HG03025 (cell line): Measurements from ENCODE around the gene ECHS1.
"Not testable (repeated sequence)": the region's sequence is repeated elsewhere in the genome, so short reads cannot be mapped to it uniquely, and the experiment has no call there.

Experiments used
- ATAC-seq: cut with Tn5 transposase; IDR thresholded peaks from one replicate; pipeline ENCODE4 v1.9.1; 2021; ENCODE audit warnings: mild to moderate bottlenecking, moderate library complexity; ENCODE audit not compliant: unreplicated experiment, low FRiP score

The ECHS1 gene

DNA sequence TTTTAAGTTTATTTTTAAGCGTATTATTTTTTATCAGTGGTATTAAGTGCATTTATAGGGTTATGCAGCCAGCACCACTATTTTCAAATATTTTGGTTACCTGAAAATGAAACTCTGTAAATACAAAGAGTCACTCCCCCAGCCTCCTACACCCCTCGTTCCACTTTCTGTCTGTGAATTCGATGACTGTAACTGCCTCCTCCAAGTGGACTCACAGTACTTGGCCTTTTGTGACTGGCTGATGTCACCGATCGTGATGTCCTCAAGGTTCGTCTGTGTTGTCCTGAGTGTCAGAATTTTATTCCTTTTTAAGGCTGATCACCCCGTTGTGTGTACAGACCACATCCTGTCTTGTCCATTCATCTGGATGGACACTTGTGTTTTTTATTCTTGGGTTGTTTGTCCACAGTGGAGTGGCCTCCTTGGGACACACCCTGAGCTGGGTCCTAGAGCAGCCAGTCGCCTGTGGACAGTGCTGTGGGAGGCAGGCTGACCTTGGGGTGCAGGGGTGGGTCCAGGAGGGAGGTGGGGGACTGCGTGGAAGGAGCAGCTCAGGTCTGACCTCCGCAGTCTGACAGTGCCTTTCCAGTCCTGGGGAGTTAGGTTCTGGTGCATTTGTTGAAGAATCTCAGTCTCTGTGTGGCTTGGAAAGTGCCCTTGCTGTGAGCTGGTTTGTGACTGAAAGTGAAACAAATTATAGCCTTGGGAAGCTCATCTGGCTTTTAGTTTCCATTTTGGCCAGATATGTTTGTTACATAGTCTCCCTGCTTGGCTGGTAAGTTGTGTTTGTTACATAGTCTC lies 27.7 kb upstream of the ECHS1 start:
- ATAC-seq: peak; percentile 82

DNA sequence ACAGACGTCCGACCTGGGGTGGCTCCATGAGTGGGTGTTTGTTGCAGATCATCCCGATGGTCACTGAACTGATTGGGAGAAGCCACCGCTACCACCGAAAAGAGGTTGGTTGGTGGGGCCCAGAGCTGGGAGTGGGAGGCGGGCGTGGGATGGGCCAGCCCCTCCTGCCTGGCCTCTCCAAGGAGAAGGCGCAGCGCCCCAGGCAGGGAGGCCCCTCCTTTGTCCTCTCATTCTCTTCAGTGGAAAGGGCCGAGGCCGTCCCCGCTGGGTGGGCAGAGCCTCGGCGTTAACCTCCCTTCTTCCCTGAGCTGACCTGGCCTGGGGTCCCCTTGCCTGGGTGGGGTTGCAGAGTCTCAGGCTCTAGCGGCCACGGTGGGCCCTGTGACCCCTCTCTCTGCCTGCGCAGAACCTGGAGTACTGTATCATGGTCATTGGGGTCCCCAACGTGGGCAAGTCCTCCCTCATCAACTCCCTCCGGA lies 26.0 kb upstream of the ECHS1 start:
- ATAC-seq: no peak

DNA sequence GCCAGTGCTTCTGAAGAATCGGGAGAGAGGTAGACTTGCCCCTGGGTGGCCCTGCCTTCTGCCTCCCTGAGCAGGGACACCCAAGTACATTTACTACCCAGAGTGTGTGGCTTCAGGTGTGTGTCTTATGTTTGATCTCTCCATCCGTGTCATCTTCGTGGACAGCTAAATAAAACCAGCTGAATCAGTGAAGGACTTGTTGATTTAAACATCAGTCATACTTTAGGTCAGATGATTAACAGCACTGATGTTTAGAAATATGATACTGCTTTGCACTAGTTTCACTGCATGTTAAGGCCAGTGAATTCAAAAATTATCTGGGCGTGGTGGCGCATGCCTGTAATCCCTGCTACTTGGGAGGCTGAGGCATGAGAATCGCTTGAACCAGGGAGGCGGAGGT lies 24.8 kb upstream of the ECHS1 start:
- ATAC-seq: no peak

DNA sequence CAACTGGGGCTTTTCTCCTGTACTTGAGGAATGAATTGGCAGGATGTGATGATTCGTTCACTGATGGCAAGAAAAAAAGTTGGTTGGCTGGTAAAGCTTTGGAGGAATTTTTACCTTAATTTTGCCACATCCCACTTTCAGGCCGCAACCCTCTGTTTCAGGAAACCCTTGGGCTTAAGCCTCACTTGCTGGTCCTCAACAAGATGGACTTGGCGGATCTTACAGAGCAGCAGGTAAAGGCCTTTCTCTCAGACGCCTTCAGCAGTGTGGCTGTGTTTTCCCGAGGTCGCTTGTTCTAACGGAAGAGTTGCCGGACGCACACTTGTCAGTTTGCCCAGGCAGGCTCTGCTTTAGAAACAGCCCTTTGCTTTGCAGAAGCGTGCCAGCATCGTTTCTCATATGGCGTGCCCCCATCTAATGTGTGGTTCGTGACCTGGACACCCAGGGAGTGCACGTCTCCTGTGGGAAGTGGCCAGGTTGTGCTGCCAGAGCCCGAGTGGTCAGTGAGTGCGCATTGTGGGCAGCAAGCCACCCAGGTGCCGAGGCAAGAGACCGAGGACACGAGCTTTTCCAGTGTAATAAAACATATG lies 23.0 kb upstream of the ECHS1 start:
- ATAC-seq: no peak

DNA sequence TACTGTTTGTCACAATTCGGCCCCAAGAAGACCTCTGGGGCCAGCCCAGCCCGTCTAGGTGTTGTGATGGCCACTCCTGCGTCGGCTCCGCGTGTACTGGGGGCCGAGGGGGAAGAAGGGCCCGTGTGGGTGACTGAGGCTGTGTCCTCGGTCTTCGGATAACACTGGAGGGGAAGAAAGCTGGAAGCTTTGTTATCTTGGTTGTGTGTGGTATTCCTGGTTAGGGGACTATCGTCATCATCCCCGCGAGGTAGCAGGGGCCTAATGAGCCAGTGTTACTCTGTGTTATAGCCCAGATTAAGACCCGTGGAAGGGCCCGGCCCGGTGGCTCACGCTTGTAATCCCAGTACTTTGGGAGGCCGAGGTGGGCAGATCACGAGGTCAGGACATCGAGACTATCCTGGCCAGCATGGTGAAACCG lies 21.7 kb upstream of the ECHS1 start:
- ATAC-seq: no peak

DNA sequence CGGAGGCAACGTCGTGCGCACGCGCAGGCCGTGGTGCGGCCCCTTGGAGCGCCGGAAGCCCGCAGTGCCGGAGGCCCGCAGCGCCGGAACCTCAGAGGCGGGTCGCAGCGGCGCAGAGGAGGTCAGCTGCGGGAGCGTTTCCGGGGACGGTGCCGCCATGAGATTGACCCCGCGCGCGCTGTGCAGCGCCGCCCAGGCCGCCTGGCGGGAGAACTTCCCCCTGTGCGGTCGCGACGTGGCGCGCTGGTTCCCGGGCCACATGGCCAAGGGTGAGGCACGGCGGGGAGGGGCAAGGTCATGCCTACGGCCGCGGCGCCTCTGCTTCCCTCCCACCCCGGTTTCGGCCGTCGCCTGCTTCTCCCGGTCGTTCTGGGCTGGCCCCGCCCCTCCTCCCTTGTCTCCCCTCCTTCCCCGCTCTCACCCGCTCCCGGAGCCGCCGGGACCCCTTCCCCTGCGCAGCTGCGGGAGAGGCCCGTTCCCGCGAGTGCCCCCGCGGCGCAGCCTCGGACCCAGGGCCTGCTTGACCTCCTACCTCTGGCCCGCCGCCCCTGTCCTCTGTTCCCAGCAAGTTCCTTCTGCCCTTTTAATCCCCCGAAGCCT lies 21.0 kb upstream of the ECHS1 start, which contains the start of gene MTG1:
MTG1 (plus strand) TSS at position 94 of the 600 bp plus-strand sequence; CDS start at position 158, 64 bp downstream.
- ATAC-seq: peak; percentile 59

DNA sequence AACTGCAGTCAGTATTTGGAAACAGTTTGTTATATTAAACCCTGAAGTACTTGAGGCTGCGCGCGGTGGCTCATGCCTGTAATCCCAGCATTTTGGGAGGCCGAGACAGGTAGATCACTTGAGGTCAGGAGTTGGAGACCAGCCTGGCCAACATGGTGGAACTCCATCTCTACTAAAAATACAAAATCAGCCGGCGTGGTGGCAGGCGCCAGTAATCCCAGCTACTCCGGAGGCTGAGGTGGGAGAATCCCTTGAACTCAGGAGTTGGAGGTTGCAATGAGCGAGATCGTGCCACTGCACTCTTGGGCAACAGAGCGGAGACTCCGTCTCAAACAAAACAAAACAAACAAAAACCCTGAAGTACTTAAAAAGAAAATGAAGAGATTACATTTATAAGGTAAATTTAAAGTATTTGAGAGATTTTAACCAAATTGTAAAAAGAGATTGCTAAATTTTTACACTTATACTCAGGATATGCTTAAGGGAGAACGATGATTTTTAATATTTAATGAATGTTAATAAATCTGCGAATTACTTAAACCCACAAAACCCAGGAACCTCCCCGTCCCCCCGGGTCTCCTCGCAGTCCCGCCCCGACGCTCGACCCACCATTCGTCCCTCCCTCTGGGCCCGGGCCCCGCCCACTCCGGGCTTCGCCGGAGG lies 20.4 kb upstream of the ECHS1 start:
- no peak for ATAC-seq

DNA sequence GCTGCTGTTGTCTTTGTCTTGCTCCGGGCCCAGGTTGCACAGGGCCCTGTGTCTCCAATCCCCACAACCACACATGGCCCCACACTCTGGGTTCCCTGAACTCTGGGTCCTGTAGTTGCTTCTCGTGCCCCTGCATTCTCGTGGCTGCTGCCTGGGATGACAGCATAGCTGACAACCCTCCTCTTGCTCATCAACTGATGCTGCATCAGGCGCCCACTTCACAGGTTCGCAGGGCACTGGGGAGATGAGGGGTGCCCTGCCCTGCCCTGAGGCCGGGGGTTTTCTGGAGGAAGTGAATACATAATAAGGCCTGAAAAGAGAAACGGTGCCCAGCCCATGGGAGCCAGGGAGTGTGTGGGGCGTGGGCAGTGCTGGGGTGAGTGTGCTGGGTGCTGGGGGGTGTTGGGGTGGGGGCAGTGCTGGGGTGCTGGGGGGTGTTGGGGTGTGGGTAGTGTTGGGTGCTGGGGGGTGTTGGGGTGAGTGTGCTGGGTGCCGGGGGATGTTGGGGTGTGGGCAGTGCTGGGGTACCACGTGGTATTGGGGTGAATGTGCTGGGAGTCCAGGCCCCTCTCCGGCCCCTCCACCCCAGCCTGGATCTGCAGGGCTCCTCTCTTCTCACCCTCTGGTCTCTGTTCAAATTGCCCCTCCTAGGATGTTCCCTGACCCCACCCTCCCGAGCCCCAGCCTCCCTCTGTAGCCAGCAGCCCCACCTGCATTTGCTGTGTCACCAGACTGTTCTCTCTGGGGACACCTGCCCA lies 18.8 kb upstream of the ECHS1 start:
- ATAC-seq: no peak

DNA sequence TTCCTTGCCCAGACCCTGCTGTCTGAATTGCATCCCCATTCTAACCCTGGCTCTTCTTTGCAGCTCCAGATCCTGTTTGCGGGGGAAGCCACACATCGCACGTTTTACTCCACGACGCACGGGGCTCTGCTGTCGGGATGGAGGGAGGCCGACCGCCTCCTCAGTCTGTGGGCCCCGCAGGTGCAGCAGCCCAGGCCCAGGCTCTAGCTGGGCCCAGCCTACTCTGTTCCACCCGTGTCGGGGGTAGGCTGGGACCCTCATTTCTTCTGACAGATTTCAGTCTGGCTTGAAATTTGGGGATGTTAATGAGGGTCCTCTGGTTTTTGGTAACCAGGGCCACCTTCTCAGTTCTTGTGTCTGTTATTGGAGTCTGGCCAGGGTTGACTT lies 18.1 kb upstream of the ECHS1 start:
- no peak for ATAC-seq

DNA sequence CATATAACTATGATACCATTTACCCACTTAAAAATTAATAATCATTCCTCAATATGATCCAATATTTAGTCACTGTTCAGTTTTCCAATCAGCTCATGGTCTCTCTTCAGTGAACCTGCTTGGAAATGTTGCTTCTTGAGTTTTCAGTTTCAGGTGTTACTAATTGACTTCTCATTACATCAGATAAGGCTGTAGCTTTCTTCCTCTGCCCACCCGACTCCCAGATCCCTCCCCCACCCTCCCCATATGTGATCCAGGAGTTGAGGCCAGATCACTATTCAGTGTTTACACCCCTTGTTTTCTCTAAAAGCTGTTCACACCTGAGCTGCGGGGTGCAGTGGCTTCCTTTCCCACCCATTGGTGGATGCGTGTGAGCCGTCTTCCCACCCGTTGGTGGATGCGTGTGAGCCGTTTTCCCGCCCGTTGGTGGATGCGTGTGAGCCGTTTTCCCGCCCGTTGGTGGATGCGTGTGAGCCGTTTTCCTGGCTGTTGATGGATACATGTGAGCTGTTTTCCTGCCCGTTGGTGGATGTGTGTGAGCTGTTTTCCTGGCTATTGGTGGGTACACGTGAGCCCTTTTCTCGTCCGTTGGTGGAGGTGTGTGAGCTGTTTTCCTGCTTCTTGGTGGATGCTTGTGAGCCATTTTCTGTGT lies 17.6 kb upstream of the ECHS1 start:
- ATAC-seq: no peak

DNA sequence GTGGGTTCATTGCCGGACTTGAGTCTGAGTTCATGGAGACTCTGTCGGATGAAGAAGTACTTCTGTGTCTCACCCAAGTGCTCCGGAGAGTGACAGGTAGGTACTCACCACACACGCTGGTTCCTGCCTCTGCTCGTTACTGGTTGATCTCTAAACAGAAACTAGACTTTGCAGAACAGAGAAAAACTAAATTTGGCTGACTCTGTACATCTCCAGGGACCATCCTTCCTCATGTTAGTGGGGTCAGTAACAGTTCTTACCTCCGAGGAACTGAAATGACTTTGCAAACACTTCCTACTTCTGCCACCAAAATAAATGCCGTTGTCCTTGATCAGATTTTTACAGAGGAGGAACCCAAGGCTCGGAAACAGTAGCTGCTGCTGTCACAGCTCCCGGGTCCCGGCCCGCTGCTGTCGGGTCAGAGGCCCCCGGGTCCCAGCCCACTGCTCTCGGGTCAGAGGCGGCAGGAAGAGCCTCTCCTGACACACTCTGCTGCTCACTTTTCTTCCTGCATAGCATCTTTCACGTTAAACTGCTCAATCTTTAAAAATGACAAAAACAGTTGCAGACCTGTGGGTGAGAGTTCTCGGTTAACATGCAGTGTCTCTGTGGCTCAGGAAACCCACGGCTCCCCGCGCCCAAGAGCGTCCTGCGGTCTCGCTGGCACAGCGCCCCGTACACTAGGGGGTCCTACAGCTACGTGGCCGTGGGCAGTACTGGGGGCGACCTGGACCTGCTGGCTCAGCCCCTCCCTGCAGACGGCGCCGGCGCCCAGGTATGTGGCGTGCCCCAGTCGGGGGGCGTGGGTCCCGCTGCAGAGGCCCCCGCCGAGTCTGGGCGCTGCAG lies 16.0 kb upstream of the ECHS1 start:
- ATAC-seq: peak; percentile 86

DNA sequence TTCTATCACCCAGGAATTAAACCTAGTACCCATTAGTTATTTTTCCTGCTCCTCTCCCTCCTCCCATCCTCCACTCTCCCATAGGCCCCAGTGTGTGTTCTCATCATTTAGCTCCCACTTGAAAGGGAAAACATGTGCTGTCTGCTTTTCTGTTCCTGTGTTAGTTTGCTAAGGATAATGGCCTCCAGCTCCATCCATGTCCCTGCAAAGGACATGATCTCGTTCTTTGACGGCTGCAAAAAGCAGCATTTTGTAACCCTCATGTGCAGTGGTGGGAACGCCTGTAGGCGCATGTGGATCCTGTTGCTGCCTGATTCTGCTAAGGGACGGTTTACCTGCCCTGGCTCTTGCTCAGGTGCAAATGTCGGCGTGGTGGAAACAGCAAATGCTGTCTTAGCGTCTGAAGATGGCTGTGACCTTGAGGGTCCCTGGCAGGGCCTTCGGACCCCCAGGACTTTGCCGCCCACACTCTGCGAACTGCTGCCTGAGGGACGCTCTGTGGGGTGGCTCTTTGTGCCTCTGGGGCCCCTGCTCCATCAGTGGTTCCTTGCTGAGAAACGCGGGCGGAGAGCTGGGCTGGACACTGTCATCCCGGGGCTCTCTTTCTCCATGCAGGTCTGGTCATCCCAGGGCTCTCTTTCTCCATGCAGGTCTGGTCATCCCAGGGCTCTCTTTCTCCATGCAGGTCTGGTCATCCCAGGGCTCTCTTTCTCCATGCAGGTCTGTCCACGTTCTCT lies 15.2 kb upstream of the ECHS1 start:
- ATAC-seq: peak; percentile 1

DNA sequence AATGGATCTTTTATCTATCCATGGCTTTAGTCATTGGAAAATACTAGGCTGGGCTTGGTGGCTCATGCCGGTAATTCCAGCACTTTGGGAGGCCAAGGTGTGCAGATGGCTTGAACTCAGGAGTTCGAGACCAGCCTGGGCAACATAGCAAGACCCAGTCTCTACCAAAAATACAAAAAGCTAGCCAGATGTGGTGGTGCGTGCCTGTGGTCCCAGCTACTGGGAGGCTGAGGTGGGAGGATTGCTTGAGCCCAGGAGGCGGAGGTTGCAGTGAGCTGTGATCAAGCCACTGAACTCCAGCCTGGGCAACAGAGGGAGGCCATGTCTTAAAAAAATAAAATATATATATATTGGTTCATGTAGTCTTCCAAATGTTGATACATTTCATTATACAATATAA lies 13.8 kb upstream of the ECHS1 start:
- ATAC-seq: not testable (repeated sequence)

DNA sequence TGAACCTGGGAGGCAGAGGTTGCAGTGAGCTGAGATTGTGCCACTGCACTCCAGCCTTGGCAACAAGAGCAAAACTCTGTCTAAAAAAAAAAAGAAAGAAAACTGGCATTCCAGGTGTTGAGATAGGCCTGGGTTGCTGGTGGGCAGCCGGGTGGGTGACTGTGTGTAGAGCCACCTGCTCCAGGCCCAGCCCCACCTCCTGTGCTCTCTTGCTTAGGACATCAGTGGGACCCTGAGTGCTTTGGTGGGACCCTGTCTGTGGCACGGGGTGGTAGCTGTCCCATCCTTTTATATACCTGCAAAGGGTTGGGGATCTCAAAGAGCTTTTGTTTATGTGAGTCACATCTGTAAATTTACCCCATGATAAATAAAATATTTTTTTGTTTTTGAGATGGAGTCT lies 12.1 kb upstream of the ECHS1 start:
- no peak for ATAC-seq

DNA sequence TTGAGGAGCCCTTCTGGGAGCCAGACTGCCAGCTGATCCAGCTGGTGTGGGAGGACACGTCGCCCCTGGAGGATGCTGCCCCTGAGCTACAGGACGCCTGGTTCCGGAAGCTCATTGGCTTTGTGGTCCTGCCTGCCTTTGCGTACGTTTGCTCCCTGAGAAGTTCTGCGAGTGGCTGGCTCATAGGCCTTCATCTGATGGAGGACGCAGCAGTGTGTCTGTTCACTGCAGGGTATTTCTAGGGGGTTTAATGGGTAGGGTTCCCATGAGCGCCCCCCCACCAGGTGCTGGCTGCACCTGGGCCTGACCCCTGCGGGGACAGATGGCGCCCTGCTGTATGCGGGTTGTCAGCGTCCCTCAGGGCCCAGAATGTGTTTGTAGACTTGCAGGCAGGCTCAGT lies 10.9 kb upstream of the ECHS1 start:
- no peak for ATAC-seq

DNA sequence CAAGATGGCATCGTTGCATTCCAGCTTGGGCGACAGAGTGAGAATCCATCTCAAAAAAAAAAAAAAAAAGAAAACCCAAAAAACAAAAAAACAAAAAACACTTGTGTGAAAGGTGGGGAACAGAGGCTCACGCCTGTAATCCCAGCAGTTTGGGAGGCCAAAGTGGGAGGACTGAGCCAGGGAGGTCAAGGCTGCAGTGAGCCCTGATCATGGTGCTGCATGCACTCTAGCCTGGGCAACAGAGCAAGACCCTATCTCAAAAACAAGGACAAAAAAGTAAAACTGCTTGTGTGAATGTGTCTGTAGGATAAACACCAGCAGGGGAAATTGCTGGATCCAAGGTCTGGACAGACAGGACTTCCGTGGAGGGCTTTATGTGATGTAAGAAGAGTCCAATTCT lies 10.4 kb upstream of the ECHS1 start:
- ATAC-seq: no peak

DNA sequence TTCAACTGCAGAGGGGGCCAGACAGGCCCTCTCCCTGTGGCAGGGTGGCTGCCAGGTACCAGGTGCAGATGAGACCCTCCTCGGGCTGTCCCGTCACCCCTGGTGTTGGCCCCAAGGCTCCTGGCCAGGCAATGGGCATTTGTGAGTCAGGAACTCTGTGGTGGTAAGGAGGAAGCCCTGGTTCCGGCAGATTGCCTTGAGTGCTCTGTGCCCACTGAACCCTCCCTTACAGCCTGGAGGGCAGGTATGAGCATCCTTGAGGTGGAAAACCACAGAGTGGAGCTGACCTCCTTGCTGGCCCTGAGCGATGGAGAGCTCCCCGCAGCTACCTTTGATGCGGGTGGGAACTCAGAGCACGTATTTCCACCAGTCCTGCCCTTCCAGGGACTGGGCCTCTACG lies 7.9 kb upstream of the ECHS1 start:
- ATAC-seq: no peak
